Measurements from ENCODE around the gene ATE1. TPM values are rescaled to one million over a fixed set of nuclear protein-coding genes. Genes with fewer than 3 reads are reported as not detected.

The ATE1 gene
- total and polyA plus RNA-seq, 2 experiments from 2014 or later = 17.4 to 24.5 TPM

- DNase-seq (ENCODE audit: low spot score) (no peak), ATAC-seq (no peak)
- Mint-ChIP-seq H3K27me3 (ENCODE audit: insufficient read depth, low read depth, poor library complexity) (peaks cover 2% of the 10 kb centered on the region), H3K36me3 (ENCODE audit: low read depth) (peaks cover 70% of the 10 kb centered on the region), H3K4me3 (no peak overlapping the region), H3K9me3 (no peaks in the 10 kb centered on the region), H3K27ac (no peak overlapping the region), H3K4me1 (peaks cover 18% of the 10 kb centered on the region; the same call in 2 of the 3 replicates)
- Histone ChIP-seq H2AFZ (no peak overlapping the region), H3K79me2 (replicated peaks; ENCODE audit: insufficient read depth) (no peaks in the 10 kb centered on the region), H3K27me3 (ENCODE audit: insufficient read depth) (no peaks in the 10 kb centered on the region), H3K4me3 (no peak overlapping the region), H3K36me3 (ENCODE audit: insufficient read depth) (peaks cover 14% of the 10 kb centered on the region; the same call in 1 of the 2 replicates), H3F3A (replicated peaks; ENCODE audit: low read depth) (no peaks in the 10 kb centered on the region), H3K4me1 (ENCODE audit: insufficient read depth) (peaks cover 14% of the 10 kb centered on the region), H3K9me2 (ENCODE audit: insufficient read depth) (no peaks in the 10 kb centered on the region), H4K20me1 (replicated peaks; ENCODE audit: insufficient read depth) (no peaks in the 10 kb centered on the region), H3K4me2 (no peak overlapping the region), H3K27ac (ENCODE audit: low read depth) (no peak overlapping the region)
- TF ChIP-seq, protein P1, sequence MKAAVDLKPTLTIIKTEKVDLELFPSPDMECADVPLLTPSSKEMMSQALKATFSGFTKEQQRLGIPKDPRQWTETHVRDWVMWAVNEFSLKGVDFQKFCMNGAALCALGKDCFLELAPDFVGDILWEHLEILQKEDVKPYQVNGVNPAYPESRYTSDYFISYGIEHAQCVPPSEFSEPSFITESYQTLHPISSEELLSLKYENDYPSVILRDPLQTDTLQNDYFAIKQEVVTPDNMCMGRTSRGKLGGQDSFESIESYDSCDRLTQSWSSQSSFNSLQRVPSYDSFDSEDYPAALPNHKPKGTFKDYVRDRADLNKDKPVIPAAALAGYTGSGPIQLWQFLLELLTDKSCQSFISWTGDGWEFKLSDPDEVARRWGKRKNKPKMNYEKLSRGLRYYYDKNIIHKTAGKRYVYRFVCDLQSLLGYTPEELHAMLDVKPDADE (IDR thresholded peaks at IDR 0.05) = no peak
- TF ChIP-seq, protein P2, sequence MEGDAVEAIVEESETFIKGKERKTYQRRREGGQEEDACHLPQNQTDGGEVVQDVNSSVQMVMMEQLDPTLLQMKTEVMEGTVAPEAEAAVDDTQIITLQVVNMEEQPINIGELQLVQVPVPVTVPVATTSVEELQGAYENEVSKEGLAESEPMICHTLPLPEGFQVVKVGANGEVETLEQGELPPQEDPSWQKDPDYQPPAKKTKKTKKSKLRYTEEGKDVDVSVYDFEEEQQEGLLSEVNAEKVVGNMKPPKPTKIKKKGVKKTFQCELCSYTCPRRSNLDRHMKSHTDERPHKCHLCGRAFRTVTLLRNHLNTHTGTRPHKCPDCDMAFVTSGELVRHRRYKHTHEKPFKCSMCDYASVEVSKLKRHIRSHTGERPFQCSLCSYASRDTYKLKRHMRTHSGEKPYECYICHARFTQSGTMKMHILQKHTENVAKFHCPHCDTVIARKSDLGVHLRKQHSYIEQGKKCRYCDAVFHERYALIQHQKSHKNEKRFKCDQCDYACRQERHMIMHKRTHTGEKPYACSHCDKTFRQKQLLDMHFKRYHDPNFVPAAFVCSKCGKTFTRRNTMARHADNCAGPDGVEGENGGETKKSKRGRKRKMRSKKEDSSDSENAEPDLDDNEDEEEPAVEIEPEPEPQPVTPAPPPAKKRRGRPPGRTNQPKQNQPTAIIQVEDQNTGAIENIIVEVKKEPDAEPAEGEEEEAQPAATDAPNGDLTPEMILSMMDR (conservative IDR thresholded peaks at IDR 0.05; ENCODE audit: low read depth in 2 of 2) = no peak
- TF ChIP-seq NANOG (IDR thresholded peaks at IDR 0.05; ENCODE audit: borderline replicate concordance) (no peak), ZNF331 (CRISPR knock-in tag; IDR thresholded peaks at IDR 0.05; ENCODE audit: low read depth) (no peak), JUNB (IDR thresholded peaks at IDR 0.05; ENCODE audit: unreplicated experiment) (no peak), ZNF462 (CRISPR knock-in tag; IDR thresholded peaks at IDR 0.05) (no peak)
Observed at GRCh38 chr10:121961456-121961855, 33.6 kb upstream of the ATE1 start.

Measured in GM23338 (cell line).